ENCODE measurements around the gene GFM1. TPM values are rescaled to one million over a fixed set of nuclear protein-coding genes. Genes with fewer than 3 reads are reported as not detected.
A peak's percentile ranks its signal among the peaks of the same experiment; 100 is the strongest.
"Not testable (repeated sequence)": the region's sequence is repeated elsewhere in the genome, so short reads cannot be mapped to it uniquely, and the experiment has no call there.

The GFM1 gene
- total RNA-seq, 1 experiment from 2014 or later = 71.5 TPM

DNA sequence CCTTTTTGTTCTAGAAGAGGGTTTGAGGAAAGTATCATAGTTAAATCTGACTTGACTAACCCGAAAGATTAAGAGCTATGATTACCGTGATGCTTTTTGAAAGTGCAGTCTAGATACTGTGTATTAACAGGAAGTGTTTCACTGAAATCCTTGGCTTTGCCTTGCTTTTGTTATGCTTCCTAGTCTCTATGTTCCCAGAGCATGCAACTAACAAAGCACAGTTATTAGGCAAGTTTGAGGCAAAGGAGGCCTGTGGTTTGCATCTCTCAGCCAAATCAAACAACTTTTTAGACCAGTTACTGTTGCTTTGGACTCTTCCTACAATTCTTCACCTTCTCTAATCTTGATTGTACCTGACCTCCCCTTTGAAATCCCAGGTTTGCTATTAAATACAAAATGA lies 24.2 kb downstream of the GFM1 start:
- DNase-seq (ENCODE audit: low read depth, low spot score) = no peak
- in situ Hi-C loops (cut with HindIII; ENCODE audit: low pct_unique_long_range_greater_than_20kb, low sequenced_read_pairs) = no loop called here

DNA sequence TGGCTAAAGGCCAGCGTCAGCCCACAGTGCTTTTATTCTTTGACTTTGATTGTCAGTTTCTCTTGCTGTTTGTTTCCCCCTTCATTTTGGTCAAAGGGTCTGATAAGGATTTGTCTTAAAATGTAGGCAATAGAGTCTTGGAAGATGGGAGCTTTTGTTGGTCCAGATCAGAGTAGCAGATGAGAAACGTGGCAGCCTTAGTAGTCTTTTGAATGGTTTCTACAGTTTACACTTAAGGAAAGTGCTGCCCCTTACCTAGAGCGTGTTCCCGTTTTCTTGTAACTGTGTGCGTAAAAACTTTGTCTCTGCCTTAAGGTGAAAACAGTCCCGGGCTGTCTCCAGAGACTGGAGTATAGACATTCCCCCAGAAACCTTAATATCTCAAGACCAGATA lies 27.5 kb downstream of the GFM1 start:
- peak; percentile 33 for DNase-seq (ENCODE audit: low read depth, low spot score)
- in situ Hi-C loops (cut with HindIII; ENCODE audit: low pct_unique_long_range_greater_than_20kb, low sequenced_read_pairs) = no loop called here

DNA sequence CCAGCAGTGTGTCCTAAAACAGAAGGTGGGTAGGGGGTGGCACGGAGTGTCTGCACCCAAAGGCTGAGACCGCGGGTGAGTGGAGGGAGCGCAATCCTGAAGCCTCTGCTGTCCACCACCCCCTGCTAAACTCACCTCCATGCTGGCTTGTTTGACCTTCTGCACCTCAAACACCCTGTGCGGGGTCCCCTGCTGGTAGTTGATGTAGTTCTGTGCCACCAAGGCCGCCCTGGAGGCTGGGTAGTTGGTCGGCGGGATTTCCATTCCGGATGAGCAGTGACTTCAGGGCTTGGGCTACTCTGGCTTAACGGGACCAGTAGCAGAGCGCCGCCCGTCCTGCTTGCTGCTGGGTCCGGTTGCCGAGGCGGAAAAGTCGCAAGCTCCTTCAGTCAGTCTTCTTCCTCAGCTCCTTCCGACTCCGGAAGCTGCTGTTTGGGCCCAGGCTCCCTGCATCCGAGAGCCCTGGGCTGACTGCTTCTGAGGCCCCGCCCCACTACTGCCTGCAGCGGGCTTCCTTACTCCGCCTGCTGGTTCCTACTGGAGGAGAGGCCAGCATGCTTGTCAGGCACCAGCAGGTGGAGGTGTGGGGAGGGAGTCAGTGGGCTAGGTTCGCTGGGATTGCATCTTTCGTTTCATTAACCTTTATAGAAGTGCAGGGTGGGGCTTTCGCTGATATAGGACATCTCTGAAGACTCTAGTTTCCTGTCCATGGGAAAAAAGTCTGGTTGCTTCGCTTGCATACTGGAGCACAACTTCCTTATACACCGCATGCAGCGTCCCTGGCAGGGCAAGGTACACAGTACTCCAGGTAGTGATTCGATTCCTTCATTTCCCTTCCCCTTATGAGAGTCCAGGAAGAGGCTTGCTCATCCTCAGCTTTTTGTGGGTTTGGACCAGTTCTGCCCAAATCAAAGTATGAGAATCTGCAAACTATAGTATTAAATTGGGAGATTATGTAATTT lies 28.2 kb downstream of the GFM1 start, which contains the start of gene LXN:
Gene LXN (minus strand): TSS at position 434 of the 962 bp plus-strand sequence. CDS start 170 bp downstream, at position 264.
- in situ Hi-C loops (cut with HindIII; ENCODE audit: low pct_unique_long_range_greater_than_20kb, low sequenced_read_pairs) = no loop called here
- peak; percentile 82 for DNase-seq (ENCODE audit: low read depth, low spot score)

- in situ Hi-C loops (cut with HindIII; ENCODE audit: low pct_unique_long_range_greater_than_20kb, low sequenced_read_pairs) = no loop called here
These were observed 34.4 kb downstream of the GFM1 start for GRCh38 chr3:158678687-158679086.

GRCh38 chr3:158679547-158680000 lies 35.2 kb downstream of the GFM1 start:
- DNase-seq (ENCODE audit: low read depth, low spot score) = peak; percentile 84
- in situ Hi-C loops (cut with HindIII; ENCODE audit: low pct_unique_long_range_greater_than_20kb, low sequenced_read_pairs) = no loop called here

More at GRCh38 chr3:158678687-158679086, 34.4 kb downstream of the GFM1 start:
- no peak for DNase-seq (ENCODE audit: low read depth, low spot score)

GRCh38 chr3:158680861-158681260 lies 36.5 kb downstream of the GFM1 start:
- in situ Hi-C loops (cut with HindIII; ENCODE audit: low pct_unique_long_range_greater_than_20kb, low sequenced_read_pairs) = no loop called here

GRCh38 chr3:158683230-158683962 lies 39.1 kb downstream of the GFM1 start:
- no peak for DNase-seq (ENCODE audit: low read depth, low spot score)
- in situ Hi-C loops (cut with HindIII; ENCODE audit: low pct_unique_long_range_greater_than_20kb, low sequenced_read_pairs) = no loop called here

More at GRCh38 chr3:158680861-158681260, 36.5 kb downstream of the GFM1 start:
- DNase-seq (ENCODE audit: low read depth, low spot score) = no peak

- in situ Hi-C loops (cut with HindIII; ENCODE audit: low pct_unique_long_range_greater_than_20kb, low sequenced_read_pairs) = no loop called here
- no peak for DNase-seq (ENCODE audit: low read depth, low spot score)
These were observed 40.8 kb downstream of the GFM1 start for GRCh38 chr3:158685159-158685558.

- DNase-seq (ENCODE audit: low read depth, low spot score); in situ Hi-C loops (cut with HindIII; ENCODE audit: low pct_unique_long_range_greater_than_20kb, low sequenced_read_pairs): not testable (repeated sequence)
These were observed 49.6 kb downstream of the GFM1 start for GRCh38 chr3:158693866-158694456.

GRCh38 chr3:158696618-158697017 lies 52.3 kb downstream of the GFM1 start:
- in situ Hi-C loops (cut with HindIII; ENCODE audit: low pct_unique_long_range_greater_than_20kb, low sequenced_read_pairs) = no loop called here
- no peak for DNase-seq (ENCODE audit: low read depth, low spot score)

DNA sequence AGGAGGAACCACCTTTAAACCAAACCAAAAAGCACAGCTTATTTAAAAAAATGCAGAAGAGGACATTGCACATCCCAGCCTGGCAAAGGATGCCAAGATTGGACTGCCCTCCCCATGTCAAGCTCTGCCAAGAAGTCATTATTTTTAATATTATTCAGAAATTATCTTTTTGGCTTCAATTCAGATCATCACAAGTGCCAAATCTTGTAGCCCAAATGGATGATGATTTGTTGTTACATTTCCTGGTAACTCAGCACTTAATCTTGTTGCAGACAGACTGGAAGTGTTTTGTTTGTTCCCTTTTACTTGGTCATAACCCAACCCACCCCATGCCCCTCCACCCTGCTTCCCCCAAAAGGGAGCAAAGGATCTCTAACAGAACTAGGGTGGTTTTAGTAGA lies 56.2 kb downstream of the GFM1 start:
- in situ Hi-C loops (cut with HindIII; ENCODE audit: low pct_unique_long_range_greater_than_20kb, low sequenced_read_pairs) = no loop called here
- DNase-seq (ENCODE audit: low read depth, low spot score) = no peak

- DNase-seq (ENCODE audit: low read depth, low spot score) = no peak
- in situ Hi-C loops (cut with HindIII; ENCODE audit: low pct_unique_long_range_greater_than_20kb, low sequenced_read_pairs) = no loop called here
These were observed 57.2 kb downstream of the GFM1 start for GRCh38 chr3:158701420-158702065.

DNA sequence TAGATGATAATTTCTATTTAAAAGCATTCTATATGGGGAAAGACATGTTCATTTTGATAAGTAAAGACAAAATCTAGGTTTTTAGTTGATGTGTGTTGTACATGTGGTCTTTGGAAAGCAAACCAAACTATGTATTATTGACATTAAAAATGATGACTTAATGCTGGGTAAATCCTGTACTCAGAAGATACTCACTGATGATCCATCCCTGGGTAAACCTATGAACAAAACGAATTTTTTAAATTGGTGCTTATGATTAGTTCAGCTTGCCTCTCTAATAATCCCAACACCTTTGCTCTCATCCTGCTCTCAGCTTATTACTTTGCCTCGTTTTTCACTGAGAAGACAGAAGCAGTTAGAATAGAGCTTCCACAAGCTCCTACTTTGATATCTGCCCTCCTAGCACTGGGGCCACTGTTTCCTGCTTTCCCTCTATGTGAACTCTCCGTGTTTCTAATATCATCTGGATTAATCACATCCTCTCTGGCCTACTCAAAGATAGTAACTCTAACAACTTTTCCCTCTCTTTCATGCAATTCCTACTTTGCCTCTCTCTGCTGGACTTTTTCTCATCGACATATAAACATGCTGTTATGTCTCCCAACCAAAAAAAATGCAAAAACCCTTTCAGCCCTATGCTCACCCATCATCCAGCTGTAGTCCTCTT lies 58.6 kb downstream of the GFM1 start:
- in situ Hi-C loops (cut with HindIII; ENCODE audit: low pct_unique_long_range_greater_than_20kb, low sequenced_read_pairs) = no loop called here
- no peak for DNase-seq (ENCODE audit: low read depth, low spot score)

GRCh38 chr3:158703566-158703965 lies 59.2 kb downstream of the GFM1 start:
- DNase-seq (ENCODE audit: low read depth, low spot score) = no peak
- in situ Hi-C loops (cut with HindIII; ENCODE audit: low pct_unique_long_range_greater_than_20kb, low sequenced_read_pairs) = no loop called here

DNA sequence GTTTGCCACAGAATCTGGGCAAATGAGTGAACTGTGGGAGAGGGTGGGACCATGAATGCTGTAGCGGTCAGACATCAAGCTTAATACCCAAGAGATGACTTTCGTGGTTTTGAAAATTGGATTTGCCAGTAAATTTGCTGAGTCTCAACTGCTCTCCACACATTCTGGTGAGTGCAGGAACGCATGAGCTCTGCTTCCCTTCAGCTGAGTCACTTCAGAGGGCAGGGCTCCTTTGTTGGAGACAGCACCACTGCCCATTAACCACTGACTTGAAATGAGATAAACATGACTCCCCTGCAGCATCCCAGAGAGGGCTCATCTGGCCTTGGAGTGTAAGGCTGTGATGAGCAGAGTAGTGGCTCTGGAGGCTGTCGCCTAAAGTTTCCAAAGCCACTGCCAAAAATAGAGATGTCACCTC lies 65.3 kb downstream of the GFM1 start:
- in situ Hi-C loops (cut with HindIII; ENCODE audit: low pct_unique_long_range_greater_than_20kb, low sequenced_read_pairs) = no loop called here
- DNase-seq (ENCODE audit: low read depth, low spot score) = peak; percentile 62

DNA sequence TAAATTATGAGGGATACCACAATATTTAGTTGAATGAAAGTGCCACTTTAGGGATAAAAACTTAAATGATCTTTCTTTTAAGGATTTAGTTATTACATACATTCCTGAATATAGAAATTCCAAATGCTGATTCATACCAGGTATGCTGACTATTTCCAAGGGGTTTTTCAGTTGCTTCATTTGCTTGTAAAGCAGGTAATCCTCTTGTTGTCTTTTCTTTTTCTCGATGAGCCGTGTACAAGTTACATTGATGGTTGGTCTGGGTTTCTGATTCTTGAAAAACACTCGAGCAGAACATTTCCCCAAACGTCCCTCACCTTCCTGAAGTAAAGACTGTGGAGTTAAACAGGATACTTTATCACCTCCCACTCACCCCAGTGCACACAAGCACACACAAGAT lies 66.3 kb downstream of the GFM1 start:
- DNase-seq (ENCODE audit: low read depth, low spot score) = no peak
- in situ Hi-C loops (cut with HindIII; ENCODE audit: low pct_unique_long_range_greater_than_20kb, low sequenced_read_pairs) = no loop called here

DNA sequence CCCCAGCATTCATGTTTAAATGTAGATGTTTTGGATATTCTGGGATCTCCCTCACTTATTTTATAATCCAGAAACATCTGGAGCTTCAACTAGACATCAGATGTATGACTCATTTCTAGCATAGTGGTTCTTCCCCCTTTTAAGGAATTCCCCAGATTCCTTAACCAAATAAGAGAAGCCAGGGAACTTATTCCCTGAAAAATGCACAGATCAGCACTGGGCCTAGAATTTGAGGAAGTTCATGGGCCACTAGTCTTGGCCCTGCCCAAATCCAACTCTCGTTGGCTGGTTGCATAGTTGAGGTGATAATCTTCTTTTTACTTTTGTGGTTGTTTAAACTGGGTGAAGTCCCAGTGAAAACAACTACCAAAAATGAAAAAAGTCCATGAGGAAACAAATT lies 67.6 kb downstream of the GFM1 start:
- no peak for DNase-seq (ENCODE audit: low read depth, low spot score)
- in situ Hi-C loops (cut with HindIII; ENCODE audit: low pct_unique_long_range_greater_than_20kb, low sequenced_read_pairs) = no loop called here

All from SK-MEL-5 (cell line).